Measurements from ENCODE around the gene ZYG11A.
"Not testable (repeated sequence)": the region's sequence is repeated elsewhere in the genome, so short reads cannot be mapped to it uniquely, and the experiment has no call there.

The ZYG11A gene

DNA sequence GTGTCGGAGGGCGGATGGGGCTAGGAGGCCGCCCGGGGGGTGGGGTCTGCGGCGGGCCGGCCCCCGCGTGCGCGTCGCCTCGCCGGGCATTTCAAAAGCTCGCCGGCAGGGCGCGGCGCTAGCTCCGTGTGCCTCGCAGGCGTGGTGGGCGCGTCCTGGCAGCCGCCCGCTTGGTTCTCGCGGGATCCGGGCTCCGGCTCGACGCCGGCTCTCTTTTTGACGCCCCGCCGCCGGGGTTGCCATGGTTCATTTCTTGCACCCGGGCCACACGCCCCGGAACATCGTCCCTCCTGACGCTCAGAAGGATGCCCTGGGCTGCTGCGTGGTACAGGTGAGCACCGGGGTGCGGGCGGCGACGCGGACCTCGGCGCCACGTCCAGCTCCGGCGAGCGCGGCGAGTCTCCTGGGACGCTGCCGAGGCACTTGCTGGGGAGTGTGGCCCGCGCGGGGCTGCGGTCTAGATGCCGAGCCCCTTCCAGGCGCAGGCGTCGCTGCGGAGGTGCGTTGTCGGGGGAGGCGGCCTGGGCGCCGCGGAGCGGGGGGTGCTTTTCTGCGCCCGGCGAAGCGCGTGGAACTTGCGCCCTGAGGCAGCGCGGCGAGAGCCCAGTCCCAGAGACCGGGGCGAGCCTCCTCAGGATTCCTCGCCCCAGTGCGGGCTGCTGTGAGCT lies at the start of gene ZYG11A:
TSS of gene ZYG11A (plus strand) at position 118 of the 668 bp plus-strand sequence. CDS start at position 242, 124 bp downstream.
- DNase-seq, result peak; percentile 72 to 93 (median 93)

DNA sequence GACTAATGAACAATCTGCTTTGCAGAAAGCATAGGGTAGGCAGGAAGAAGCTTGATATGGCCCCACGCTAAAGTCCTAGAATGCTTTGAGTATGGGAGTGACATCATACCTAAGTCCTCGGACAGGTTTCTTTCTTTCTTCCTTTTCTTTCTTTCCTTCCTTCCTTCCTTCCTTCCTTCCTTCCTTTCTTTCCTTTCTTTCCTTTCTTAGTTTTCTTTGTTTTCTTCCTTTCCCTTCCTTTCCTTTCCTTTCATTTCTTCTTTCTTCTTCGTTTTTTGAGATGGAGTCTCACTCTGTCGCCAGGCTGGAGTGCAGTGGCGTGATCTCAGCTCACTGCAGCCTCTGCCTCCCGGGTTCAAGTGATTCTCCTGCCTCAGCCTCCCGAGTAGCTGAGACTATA lies 48.8 kb upstream of the ZYG11A start:
- DNase-seq, result not testable (repeated sequence)

GRCh38 chr1:52795464-52795863 lies 47.1 kb upstream of the ZYG11A start:
- no peak for DNase-seq

GRCh38 chr1:52798331-52798730 lies 44.2 kb upstream of the ZYG11A start:
- DNase-seq, result no peak

DNA sequence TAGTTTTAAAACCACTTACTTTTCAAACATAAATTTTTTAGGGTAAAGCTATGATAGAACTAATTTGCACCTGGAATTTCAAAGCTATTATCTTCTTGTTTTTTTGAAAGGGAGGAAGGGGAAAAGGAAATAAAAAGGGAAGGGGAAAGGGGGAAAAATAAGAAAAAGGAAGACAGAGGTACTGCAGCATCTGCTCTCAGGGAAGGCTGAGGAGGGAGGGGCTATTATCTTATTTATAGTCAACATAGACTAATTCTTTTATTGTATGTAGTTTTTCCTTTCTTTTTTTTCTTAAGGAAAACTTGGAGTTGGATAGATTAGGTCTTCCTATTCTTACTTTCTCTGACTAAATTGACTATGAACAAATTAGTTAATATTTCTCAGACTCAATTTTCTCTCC lies 41.5 kb upstream of the ZYG11A start:
- DNase-seq, result no peak

GRCh38 chr1:52804083-52804482 lies 38.5 kb upstream of the ZYG11A start:
- not testable (repeated sequence) for DNase-seq

DNA sequence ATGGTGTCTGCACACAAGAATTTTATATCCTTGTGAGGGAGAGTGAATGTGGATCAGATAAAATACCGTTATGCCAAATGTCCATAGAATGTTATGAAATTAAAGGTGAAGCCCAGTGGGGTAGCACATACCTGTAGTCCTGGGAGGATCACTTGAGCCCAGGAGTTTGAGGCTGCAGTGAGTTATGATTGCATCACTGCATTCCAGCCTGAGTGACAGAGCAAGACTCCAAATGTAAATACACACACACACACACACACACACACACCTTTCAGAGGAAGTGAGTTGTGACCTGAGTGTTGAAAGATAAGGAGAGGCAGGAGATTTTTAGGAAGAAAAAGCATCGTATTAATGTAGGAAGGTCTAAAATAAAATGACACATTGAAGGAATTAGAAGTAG lies 28.1 kb upstream of the ZYG11A start:
- DNase-seq, result no peak

GRCh38 chr1:52820830-52821229 lies 21.7 kb upstream of the ZYG11A start:
- not testable (repeated sequence) for DNase-seq

DNA sequence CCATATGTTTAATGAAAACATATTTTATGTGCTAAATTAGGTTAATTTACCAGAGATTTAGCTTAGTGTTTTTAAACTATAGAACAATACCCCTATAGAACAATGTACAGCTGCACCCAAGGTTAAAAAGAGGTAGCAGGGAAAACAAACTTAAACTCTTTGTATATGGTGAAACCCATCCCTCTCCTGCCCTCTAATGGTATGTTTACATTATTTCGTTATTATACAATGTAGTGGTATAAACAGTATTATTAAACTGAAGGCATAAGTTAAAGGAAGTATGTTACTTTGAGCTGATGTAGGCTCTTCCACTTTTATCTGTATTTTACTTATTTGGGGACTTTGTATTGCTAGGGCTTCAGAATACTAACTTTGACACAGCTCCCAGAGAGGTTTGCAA lies 16.7 kb upstream of the ZYG11A start:
- peak in 1 of 3 experiments; percentile 15 for DNase-seq

- no peak for DNase-seq
These were observed 7.8 kb upstream of the ZYG11A start for GRCh38 chr1:52834798-52835197.

DNA sequence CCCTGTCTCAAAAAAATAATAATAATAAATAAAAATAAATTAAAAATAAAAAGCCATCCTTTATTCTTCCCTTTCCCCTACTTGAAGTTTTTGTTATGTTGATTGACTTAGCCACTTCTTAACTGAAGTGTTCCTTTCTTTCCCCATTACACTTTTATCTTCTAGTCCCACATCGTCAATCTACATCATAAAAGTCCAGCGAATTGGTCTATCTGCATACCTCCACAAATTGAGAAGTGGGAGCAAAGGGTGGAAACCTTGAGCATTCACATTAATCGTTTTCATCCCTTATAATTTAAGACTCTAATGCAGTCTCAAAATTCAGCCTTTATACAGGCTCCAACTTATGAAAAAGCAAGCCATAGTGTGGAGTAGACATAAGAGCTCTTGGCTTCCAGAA lies 6.5 kb upstream of the ZYG11A start:
- DNase-seq, result no peak

- not testable (repeated sequence) for DNase-seq
These were observed 3.4 kb upstream of the ZYG11A start for GRCh38 chr1:52839175-52839574.

DNA sequence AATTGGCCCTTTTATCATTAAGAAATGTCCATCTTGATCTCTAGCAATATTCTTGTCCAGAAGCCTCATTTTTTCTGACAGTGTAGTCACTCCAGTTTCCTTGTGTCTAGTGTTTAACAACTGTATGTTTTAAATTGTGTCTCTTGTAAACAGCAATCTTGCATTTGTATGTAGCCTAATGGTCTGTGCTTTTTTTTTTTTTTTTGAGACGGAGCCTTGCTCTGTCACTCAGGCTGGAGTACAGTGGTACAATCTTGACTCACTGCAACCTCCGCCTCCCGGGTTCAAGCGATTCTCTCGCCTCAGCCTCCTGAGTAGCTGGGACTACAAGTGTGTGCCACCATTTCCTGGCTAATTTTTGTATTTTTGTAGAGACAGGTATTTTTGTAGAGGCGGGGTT lies 2.6 kb downstream of the ZYG11A start:
- DNase-seq, result not testable (repeated sequence)

DNA sequence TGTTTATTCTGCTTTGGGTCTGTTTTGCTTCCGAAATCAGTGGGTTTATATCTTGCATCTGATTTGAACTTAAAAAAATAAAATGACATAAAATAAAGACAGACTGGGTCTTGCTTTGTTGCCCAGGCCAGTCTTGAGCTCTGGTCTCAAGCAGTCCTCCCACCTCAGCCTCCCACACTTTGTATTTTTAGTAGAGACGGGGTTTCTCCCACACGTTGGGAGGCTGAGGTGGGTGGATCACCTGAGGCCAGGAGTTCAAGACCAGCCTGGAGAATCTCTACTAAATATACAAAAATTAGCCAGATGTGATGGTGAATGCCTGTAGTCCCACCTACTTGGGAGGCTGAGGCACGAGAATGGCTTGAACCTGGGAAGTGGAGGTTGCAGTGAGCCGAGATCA lies 5.9 kb downstream of the ZYG11A start:
- no peak for DNase-seq

- DNase-seq, result no peak
These were observed 8.4 kb downstream of the ZYG11A start for GRCh38 chr1:52850951-52851350.

DNA sequence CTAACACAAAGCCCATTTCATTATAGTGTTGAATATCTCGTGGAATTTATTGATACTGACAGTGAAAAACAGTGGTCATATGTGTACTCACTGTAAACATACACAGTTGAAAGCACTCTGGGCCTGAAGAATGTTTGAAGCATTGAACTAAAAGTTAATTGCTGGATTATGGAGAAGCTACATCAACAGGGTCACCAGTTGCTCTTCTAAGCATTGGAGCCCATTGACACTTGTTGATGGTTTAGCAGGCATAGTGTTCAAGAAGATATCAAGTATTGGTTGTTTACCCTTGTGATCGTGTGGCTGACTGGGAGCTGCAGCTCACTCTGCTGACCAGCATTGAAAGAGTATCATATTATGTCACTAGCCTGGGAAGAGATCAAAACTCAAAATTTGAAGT lies 10.3 kb downstream of the ZYG11A start:
- no peak for DNase-seq

DNA sequence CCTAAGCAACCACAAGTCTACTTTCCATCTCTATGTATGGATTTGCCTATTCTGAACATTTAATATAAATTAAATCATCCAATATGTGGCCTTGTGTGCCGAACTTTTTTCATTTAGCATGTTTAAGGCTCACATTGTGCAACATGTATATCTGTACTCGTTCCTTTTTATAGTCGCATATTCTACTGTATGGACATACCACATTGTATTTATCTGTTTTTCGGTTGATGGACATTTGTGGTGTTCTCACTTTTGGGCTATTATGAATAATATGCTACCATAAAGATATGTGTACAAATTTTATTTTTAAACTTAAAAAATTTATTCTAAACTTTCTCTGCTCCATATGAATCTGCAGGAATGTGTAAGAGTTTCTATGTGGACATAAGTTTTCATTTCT lies 13.0 kb downstream of the ZYG11A start:
- DNase-seq, result no peak

DNA sequence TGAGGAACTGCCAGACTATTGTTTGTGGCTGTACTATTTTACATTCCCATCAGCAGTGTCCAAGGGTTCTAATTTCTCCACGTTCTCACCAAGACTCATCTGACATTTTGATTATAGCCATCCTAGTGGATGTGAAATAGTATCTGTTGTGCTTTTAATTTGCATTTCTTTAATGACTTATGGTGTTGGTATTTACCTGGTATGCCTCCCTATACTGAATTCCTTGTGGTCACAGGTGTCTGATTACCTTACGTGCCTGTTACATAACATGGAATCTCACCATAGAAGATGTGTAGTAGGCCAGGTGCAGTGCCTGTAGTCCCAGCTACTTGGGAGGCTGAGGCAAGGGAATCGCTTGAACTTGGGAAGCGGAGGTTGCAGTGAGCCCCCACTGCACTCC lies 13.5 kb downstream of the ZYG11A start:
- DNase-seq, result no peak

DNA sequence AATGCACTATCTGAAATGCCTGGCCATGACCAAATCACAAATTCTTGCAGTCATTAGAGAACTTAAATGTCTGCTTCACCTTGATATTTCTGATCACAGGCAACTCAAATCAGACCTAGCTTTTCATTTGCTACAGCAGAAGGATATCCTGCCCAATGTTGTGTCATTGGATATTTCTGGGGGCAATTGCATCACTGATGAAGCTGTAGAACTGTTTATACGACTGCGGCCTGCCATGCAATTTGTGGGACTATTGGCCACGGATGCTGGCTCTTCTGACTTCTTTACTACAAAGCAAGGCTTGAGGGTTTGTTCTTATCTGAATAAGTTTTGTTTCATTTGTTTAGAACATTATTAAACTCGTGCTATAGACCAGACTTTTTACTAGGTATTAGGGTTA lies 14.9 kb downstream of the ZYG11A start:
- no peak for DNase-seq

DNA sequence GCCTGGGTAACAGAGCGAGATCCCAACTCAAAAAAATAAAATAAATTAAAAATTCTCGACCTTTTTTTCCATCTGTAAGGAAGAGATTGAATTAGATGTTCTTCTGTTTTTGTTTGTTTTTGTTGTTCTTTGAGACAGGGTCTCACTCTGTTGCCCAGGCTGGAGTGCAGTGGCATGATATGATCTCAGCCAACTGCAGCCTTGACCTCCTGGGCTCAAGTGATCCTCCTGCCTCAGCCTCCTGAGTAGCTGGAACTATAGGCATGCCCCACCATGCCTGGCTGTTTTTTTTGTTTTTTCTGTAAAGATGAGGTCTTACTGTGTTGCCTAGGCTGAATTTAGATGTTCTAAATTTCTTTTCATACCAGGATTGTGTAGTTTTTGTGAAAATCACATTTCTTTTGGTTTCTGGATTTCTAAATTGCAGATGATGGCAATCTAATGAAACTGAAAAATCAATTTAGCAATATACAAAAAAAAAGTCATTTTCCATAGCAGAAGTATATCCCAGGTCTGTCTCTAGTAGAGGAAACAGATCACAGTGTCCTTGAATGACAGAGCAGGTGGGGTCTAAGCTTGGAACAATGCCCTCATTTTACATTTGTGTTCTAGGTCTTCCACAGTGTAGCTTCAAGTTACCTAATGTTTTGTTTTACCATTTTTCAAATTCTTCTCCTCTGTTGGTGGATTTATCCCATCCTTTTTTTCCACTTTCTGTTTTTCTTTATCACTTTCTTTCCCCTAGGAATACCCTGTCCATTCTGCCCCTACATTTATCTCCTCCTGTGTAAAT lies 20.3 kb downstream of the ZYG11A start:
- no peak for DNase-seq

GRCh38 chr1:52867087-52867863 lies 24.7 kb downstream of the ZYG11A start:
- DNase-seq, result no peak

- not testable (repeated sequence) for DNase-seq
These were observed 27.2 kb downstream of the ZYG11A start for GRCh38 chr1:52869727-52870126.

GRCh38 chr1:52876843-52877242 lies 34.3 kb downstream of the ZYG11A start:
- no peak for DNase-seq

DNA sequence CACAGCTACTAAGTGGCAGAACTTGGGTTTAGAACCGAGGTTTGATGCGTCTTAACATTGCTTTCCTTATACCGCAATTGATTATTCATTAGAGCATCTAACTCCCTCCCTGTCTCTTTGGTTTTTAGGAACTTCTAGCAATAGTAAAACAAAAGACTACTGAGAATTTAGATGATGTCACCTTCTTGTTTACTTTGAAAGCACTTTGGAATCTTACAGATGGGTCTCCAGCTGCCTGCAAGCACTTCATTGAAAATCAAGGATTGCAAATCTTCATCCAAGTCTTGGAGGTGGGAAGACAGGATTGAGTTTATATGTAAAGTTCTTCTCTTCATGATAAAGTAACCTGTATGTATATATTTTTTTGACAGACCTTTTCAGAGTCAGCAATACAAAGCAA lies 35.0 kb downstream of the ZYG11A start:
- no peak for DNase-seq
